GM19043 (cell line): ENCODE measurements around the gene TBC1D17.

ENCODE experiments used
- ATAC-seq: cut with Tn5 transposase; IDR thresholded peaks from one replicate; pipeline ENCODE4 v1.9.1; 2021; ENCODE audit warnings: low read depth; ENCODE audit not compliant: unreplicated experiment

TBC1D17 gene

GRCh38 chr19:49859682-49860335 is 17.7 kb upstream of the TBC1D17 start:
- ATAC-seq = no peak

- ATAC-seq = no peak
Measured at GRCh38 chr19:49860336-49861102, 17.0 kb upstream of the TBC1D17 start.

GRCh38 chr19:49861107-49861506 is 16.4 kb upstream of the TBC1D17 start:
- no peak for ATAC-seq

DNA sequence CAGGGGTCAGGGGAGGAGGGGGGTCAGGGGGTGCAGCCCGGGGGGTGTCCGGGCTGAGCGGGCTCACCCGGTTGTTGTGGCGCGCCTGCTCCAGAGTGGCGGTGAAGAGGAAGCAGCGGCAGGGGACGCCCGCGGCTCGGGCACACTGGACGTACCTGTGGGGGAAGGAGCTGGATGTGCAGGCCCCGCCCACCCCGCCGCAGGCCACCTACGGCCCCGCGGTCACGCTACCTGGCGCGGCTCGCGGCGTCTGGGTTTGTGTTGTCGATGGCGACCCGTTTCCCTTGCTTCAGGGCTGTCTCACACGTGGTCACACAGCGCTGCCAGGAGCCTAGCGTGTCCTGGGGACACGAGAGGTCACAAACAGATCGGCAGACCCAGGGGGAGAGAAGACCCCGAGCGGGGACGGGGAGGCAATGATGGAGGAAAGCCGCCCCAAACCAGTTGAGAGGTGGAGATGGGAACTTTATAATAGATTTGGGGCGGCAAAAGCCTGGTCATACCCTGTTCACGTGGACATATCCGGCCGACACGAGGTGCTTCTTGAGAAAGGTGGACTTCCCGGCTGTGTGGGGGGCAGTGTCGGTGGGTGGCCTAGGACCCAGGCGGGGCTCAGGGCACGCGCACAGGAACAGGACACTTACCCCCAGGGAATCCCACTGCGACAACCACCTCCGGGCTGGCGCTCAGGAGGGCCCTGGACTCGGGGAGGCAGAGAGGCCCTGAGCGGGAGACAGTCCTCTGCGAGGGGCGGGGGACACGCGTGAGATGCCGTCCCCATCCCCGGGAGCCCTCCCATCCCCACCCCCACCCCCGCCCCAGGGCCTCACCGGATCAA is 15.7 kb upstream of the TBC1D17 start:
- no peak for ATAC-seq

DNA sequence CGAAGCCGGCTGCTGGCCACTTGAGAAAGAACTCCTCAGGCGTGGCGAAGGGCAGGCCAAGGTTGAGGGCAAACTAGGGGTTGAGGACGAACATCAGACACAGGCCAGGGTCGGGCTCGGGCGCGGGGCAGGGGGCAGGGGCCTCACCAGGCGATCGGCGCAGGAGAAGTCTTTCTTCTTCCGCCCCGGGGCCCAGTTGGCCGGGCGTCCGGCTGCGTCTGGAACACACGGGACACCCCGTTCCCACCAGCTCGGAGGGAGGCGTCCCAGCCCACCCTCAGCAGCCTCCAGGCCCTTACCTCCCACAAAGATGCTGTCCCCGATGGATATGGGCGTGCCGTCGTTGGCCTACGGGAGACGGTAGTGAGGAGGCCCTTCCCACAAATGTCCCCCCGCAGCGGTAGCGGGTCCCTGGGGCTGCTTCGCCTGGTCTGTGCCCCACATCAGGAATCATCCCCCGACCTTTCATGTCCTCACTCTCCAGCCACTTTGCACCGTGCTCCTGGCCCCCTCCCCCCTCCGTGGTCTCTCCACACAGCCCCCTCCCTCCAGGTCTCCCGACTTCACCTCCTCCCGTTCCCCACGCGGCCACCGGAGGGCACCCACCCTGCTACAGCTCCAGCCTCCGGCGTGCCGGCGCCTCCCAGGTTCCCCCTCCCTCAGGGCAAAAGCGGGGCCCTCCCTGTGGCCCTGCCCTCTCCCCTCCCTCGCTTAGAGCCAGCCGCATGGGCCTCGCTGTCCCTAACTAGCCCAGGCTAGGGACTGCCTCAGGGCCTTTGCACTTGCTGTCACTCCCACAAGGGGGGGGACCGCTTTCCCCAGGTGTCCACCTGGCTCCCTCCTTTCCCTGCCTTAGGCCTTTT is 14.9 kb upstream of the TBC1D17 start:
- ATAC-seq = no peak

DNA sequence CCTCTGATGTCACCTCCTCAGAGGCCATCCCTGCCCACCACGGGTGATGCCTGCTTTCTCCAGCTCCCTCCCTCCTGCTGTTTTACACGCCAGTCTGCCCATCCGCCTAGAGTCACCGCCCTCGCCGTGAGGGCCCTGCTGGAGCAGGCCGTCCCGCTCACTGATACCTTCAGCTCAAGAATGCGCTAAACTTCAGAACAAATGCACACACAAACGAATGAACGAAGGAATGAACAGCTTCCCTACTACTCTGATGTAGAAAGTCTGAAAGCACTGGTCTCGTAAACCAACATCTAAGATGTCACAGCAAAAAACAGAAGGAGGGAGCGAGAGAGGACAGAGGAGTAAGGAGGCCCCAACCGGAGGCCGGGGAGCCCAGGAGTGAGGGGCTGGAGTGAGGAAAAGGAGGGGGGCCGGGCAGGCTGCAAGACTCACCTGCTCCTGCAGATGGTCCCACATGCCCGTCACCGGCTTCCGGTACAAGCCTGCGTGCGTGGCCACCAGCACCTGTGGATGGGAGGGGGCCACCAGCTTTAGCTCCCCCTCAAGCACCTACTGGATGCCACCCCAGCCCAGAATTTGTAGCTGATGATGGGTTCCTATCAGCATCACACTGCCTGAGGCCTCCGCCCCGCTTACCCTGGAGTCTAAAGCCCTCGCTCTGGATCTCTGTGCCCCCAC is 14.1 kb upstream of the TBC1D17 start:
- no peak for ATAC-seq

- ATAC-seq = no peak
Measured at GRCh38 chr19:49863935-49864320, 13.6 kb upstream of the TBC1D17 start.

DNA sequence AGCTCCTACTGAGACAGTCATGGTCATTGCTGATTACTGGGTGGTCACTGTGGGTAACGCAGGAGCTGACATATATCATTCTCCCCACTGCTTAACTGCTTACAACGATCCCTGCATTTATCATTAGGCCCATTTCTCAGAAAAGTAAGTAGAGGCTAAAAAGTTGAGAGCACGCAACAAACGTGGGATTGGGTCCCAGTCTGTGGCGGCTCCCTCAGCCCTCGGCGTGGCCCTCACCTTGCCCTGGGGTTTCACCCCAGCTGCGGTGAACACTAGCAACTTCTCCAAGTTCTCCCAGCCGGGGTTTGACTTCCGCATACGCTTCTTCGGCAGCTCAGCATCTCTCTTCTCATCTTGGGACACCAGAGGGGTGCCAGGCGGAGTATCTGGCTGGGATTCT is 12.6 kb upstream of the TBC1D17 start:
- no peak for ATAC-seq

DNA sequence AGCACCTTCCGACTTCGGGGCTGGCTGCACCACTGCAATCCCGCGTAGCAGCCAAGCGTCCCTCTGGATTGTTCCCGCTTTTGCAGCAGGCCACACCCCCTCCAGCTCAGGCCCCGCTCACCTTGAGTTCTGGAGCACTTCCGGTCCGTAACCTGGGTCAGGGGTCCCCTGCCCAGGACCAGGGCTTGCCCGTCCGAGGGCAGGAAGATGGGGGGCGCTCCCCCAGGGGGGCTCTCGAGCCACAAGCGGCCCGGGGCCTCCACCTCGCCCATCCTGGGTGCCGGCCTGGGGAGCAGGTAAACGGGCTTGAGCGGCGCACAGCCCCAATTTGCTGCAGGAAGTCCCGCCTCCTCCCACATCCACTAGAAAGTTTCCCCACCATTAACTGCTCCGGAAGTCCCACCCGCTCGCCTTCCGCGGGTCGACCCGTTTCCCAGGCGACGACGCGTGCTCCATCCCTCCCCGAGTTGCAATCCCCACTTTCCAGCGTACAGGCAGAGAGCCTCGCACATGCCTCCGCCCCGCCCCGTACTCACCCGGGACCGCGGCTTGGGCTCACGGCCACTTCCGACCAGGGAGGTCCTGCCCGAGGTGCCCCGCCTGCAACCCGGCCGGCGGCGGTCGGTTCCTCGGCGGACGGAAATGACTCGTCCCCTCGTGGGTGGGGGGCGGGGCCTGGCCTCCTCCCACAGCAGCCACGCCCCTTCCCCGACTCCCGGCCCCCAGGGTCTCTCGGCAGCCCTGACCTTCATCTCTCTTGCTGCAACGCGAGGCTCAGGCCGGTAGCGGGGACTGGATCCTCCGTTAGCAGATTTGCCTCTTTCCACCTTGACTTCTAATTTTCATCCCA is 10.3 kb upstream of the TBC1D17 start, which contains the start of gene PNKP:
Gene PNKP (minus strand): TSS at position 644 of the 850 bp plus-strand sequence. CDS start 372 bp downstream, at position 272.
- ATAC-seq = peak; percentile 36

- no peak for ATAC-seq
Measured at GRCh38 chr19:49869009-49869483, 8.5 kb upstream of the TBC1D17 start.

- ATAC-seq = peak; percentile 78
Measured at GRCh38 chr19:49869484-49870308, 7.8 kb upstream of the TBC1D17 start.

GRCh38 chr19:49870309-49870901 is 7.1 kb upstream of the TBC1D17 start:
- ATAC-seq = no peak

GRCh38 chr19:49871349-49871985 is 6.0 kb upstream of the TBC1D17 start:
- no peak for ATAC-seq

GRCh38 chr19:49872245-49873128 is 5.0 kb upstream of the TBC1D17 start:
- ATAC-seq = no peak

- ATAC-seq = no peak
Measured at GRCh38 chr19:49873129-49873521, 4.4 kb upstream of the TBC1D17 start.

DNA sequence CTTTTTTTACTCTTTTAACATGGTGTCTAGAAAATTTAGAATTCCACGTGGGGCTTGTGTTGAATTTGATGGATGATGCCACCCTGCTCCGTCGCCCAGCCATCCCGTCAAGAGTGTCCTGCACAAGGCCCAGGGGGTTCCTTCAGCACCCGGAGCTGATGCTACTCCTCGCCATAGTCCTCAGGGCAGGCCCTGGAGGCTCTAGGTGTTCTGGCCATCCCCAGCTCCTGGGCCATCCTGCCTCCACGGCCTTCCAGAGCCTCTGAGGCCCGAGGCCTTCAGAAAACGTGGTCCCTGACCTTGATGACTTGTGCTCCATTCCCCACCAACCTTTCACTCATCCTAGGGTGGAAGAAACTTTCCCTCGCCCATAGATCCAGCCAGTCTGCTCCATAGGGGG is 3.7 kb upstream of the TBC1D17 start:
- no peak for ATAC-seq
